ENCODE measurements around the gene PRKACA.

GRCh38 chr19:14102102-14102696 lies 15.4 kb downstream of the PRKACA start:
- TF ChIP-seq CTCF (conservative IDR thresholded peaks at IDR 0.05 in 1 of 2, IDR thresholded peaks at IDR 0.05 in 1 of 2; ENCODE audit: extremely low read depth in 1 of 2, insufficient read depth in 1 of 2, low read depth in 1 of 2, low read length in 2 of 2), result no peak
- no peak for TF ChIP-seq EZH2 (IDR thresholded peaks at IDR 0.05; ENCODE audit: borderline replicate concordance, low read length)
